Ovary (tissue), 3 donors: ENCODE data around the gene METRN.

ENCODE experiments used
- CTCF ChIP-seq, 3 donors: fragments of 450-650 bp in 2 of 3; fragments of 200-600 bp in 1 of 3; IDR thresholded peaks; one replicate each; pipeline versions ENCODE4 v1.5.1 to v1.8.0; 2016 to 2022; ENCODE audit warnings: antibody characterized with exemption in 3 of 3, mild to moderate bottlenecking in 1 of 3
- POLR2A ChIP-seq: fragments of 450-650 bp; IDR thresholded peaks from one replicate; pipeline ENCODE4 v1.6.1; 2017; ENCODE audit warnings: antibody characterized with exemption, mild to moderate bottlenecking, moderate library complexity
- donor health status: DM: no; HTN: no; CAD: no.

DNA sequence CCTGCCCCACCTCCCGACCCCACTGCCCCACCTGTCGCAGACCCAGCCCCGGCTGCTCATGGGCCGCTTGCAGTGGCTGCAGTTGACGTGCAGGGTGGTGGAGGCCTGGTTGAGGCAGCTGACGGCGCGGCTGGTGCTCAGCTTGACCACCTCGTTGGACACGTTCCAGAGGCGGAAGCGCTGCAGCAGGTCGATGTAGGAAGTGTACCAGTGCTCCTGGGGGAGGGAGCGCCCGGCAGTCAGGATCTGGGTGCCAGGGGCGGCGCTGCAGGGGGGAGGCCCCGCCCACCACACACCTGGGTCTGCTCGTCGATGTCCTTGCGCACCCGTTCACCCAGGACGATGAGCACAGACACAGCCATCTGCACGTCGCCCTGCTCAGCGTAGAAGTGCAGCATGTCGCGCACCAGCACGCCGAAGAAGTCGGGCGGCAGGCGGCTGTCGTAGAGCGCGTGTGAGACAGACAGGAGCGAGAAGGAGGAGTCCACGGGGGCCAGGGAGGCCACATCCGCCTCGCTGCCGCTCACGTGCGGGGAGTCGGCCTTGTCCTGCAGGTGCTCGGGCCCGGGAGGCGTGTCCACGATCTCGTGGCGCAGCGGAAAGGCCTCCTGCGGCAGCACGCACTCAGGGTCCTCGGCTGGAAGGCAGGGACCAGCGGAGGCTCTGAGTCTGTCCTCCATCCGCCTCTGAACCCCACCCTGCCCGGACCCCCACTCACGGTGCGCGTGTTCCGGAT is 29.8 kb upstream of the METRN start:
- no peak for TF ChIP-seq CTCF (IDR thresholded peaks at IDR 0.05)
- TF ChIP-seq POLR2A = no peak
